GM21515 (cell line): ENCODE data around the gene AUH.

Experiments used
- ATAC-seq: cut with Tn5 transposase; IDR thresholded peaks from one replicate; pipeline ENCODE4 v1.9.1; 2021; ENCODE audit not compliant: unreplicated experiment

Gene AUH

DNA sequence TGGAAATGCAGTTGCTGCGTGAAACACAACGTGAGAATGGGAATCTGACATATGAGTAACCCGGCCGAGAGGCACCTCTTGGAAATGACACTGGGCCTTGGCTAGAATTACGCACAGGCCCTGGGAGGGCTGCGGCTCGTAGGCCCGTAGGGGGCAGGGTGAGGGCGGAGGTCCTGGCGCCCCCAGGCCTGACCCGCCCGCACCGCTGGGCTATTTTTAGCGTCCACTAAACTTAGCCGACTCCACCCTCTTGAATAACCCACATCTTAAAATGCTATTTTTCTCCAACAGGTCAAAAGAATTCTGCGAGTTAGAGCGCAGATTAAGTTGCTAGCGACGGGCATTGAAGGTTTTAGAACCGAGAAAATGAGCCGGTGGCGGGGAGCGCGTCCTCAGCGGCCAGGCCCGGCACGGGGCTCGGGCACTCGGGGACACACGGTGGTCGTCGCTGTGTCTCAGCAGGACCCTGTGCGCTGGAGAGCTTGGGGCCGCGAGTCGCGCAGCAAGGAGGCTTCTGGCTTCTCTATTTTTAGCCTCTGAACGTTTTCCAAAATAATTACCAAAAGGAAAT is 168.5 kb downstream of the AUH start:
- peak; percentile 24 for ATAC-seq

DNA sequence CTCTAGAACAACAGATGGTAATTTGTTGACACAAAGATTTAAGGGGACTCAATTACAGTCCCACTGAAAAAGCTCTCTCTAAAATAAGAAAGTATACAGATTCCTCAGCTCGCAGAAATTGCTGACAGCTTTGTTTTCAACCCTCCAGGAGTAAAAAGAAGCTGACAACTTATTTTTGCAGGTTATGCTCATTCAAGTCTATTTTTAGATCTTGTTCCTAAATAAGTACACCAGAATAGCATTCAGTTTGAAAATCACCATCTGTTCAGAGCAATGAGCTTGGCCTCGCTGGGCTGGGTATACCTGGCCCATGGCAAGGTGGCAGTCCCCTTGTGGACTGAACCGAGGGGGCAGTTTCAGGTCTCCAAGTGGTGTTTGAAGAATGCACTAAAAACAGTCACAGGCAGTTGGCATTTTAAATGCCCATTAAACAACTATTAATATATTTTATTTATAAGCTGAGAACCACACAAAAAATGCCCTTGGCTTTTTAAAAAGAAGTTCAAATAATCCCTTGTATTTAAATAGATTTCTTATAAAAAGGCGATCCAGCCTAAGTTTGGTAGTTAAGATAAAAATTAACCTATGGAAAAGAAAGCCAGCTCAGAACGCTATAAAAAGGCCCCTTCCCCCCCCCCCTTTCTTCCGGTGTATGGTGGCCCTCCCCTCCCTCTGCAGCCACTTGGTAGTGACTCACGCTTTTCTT is 169.2 kb downstream of the AUH start:
- ATAC-seq = no peak

DNA sequence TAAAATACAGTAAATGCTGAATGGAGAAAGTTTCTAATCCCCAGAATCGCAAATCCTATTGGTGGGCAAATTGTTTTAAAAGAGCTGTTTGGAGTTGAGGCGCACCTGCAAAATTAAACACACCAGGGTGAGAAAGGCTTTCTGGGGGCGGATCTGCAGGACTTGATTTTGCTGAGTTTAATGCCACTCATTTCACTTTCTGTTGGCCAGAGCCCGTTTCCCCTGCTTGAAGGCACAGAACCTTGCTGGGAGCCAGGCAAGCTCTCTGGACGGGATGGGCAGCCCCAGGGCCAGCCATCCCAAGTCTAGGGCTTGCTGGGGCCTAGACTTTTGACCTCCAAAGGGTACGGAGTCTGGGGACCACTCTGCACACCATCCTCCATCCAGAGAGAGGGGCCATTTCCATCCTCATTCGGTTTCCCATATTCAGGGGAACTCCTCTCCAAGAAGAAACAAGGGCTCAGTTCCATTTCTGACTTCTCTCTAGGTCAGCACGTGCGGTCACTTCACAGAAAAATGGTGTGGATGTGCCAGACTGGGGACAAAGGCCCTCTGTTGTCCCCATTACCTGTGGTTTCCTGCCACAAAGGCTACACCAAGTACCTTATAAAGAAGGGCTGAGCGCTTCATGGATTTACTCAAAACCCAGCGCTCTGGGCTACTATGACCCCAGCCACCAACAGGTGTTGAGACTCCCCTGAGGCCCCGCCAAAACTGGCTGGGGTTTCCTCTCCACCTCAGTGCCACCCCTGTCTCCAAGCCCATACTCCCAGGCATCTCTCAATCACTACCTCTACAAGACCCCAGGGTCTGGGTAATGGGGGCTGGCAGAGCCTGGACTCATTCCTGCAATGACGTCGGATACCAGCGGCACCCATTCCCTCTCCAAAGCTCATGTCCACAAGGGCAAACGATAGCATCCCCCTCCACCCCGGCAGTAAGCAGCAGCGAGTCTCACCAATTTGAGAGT is 170.0 kb downstream of the AUH start:
- ATAC-seq = no peak

DNA sequence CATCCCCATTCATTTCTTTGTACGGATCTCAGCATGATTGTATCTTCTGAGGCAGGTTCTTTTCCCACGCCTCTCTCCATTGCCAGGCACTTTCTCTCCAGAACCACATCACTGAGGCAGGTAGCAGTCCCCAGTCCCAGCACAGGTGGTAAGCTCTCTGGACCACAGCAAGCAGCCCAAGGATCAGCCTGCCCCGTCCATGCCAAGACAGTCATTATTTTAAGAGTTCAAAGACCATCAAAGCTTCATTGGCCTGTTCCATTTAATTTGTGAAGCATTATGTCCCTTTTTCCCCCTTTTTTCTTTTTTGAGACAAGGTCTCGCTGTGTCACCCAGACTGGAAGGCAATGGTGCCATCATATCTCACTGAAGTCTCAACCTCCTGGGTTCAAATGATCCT is 171.7 kb downstream of the AUH start:
- ATAC-seq = no peak

DNA sequence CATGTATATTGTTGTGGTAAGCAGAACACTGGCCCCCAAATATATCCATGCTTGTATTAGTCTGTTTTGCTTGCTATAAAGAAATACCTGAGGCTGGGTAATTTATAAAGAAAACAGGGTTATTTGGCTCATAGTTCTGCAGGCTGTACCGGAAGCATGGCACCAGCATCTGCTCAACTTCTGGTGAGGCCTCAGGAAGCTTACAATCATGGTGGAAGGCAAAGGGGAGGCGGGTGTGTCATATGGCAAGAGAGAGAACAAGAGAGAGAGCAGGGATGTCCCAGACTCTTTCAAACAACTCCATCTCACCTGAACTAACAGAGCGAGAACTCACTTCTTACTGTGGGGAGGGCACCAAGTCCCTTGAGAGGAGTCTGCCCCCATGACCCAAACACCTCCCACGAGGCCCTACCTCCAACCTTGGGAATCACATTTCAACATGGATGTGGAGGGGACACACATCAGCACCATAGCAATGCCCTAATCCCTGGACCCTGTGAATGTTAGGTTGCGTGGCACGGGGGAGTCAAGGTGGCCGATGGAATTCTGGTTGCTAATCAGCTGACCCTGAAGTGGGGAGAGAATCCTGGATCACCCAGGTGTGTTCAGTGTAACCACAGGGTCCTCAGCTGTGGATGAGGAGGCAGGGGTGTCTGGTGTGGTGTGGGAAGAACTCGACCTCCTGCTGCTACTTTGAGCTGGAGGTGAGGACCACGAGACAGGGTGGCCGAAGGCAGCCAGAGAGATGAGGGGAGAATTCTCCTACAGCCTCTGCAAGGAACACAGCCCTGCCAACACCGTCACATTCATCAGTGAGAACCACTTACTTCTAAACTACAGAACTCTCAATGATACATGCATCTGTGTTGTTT is 172.8 kb downstream of the AUH start:
- no peak for ATAC-seq

DNA sequence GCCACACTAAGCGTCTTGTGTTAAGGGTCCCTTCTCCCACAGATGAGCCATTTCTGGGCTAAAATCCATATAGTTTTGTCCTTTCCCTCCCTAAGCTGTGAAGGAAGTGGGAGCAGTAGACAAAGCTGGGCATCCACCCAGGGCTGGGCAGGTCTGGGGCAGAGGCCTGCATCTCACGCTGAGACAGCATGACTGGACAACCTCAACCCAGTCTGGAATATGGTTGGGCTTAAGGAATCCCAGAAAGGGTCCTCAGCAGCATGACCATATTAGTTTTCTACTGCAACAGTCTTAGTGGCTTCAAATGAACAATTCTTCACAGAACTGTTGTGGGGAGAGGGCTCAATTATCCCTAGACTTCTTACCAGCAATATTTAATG is 173.8 kb downstream of the AUH start:
- ATAC-seq = no peak

DNA sequence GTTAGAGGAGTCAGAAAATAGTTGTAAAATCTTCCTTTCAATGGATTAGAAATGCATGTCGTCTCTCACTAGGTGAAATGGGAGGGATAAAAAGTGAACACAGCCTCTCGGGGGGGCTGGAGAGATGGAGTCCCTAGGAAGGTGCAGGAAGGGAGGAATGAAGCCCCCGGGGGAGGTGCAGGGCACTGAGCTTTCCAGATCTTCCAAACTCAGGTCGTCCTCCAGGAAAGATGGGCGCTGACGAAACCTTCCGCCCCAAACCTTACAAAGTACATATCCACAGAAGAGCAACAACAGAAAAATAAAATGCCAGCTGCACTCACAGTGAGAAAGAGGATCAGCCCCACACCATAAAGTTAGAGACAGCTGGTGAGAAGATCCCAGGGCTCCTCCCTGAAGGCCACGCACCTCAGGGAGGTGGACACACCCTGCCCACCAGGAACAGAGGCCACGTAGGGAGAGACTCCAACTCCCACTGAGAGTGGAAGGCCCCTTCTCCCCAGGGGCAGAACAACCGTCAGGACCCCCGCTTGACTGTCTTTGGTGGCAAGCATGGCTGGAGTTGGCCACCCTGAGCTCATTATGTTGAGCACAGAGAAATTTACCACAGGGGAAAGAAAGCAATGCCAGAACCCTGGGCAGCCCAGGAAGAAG is 174.3 kb downstream of the AUH start:
- ATAC-seq = no peak

DNA sequence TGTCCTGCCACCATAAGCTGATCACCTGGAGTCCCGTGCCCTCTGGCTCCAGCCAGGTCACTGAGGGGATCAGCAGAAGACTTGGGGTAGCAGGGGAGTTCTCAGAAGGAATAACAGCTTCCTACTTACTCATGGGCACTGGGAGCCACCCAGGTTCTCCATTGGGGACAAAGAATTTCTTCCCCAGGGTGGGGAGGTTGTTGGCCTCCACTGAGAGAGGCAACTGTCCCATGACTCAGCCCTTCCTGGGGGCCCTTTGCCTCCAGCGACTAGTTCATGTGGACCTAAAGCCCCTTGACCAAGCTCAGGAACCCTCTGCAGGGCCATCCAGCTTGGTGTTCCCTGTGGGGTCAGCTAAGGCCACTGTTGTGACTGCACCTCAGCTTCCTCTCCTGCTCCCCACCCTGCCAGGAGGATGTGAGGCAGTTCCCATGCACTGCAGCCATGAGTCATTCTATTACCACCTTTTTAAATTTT is 175.0 kb downstream of the AUH start:
- no peak for ATAC-seq

DNA sequence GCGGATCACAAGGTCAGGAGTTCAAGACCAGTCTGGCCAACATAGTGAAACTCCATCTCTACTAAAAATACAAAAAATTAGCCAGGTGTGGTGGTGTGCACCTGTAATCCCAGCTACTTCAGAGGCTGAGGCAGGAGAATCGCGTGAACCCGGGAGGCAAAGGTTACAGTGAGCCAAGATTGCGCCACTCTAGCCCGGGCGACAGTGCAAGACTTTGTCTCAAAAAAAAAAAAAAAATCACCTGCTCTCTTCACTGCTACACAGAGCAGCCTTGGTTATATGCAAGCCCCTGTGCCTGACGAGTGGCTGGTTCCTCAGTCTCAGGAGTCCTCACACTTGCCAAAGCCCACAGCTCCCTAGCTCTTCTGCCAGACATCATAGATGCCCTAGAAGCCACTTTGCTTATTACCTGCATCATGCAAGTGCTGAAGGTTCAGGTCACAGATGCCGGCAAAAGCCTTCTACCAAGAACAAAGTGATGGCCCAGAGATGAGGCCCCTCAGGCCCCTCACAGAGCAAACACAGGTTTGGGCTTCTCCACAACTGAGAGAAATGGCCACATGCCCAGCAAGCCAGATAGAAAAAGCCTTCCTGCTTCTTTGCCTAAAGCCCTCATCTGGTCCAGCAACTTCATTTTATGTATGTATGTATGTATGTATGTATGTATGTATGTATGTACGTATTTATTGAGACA is 176.4 kb downstream of the AUH start:
- ATAC-seq = no peak

DNA sequence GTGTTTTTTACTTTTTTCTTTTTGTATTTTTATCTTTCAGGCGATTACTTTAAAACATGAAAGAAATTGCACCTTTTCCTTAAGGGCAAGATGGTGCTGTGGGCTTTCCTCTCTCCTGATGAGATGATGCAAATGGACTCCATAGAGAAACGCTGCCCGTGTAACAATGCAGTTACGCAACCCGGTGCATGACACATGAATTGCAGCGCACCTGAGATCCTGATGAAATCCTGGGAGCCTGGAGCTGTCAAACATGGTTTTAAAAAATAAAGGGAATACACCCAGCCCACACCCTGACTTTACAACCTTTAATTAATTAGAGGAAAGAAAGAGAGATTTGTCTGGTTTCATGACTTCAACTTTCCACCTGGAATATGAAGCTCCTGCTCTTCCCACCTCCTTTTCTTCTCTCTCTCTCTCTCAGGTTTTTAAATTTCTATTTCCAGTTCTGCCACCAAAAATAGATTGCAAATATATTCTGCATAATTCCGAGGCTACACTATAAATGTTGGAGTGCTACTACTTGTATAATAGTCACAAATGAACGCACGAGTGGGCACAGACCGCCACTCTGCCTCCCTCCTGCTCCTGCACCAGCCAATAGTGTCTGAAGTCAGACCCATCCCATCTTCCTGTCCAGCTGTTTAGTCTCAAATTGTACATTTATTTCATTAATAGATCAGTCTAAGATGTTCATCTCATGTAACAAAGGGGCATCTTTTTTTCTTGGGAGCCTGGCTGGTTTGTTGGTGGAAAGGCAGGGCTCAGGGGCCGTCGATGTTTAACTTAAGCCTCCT is 179.1 kb downstream of the AUH start:
- no peak for ATAC-seq

DNA sequence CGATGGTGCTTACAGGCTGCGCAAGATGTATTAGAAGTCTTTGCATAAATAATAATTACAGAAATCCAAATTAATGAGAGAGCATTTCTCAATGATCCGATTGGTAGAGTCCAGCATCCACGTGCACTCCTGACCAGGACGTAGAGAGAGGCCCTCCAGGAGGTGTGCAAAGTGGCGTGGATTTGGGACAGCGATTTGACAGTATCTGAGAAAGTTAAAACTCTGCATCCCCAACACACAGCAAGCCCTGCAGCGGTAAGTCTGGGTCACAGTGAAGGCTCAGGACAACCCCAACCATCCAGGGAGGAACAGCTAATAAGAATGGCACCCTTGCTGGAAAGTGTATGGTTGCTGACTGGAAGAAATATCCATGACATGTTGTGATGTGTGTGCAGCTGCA is 180.2 kb downstream of the AUH start:
- no peak for ATAC-seq

DNA sequence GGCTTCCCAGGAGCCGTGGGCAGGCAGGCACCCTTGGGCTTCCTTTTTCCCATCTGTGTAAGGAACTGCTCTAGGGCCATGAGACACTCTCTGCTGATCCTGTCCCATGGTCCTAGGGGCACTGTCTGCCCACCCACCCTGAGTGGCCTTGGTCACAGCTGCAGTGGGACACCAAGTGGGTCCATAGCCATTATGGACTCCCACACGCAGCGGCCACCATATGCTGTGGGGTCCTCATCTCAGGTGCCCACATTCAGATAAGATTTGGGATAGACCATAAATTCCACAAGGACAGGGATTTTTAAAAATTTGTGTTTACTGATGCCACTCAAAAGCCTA is 180.8 kb downstream of the AUH start:
- ATAC-seq = no peak

DNA sequence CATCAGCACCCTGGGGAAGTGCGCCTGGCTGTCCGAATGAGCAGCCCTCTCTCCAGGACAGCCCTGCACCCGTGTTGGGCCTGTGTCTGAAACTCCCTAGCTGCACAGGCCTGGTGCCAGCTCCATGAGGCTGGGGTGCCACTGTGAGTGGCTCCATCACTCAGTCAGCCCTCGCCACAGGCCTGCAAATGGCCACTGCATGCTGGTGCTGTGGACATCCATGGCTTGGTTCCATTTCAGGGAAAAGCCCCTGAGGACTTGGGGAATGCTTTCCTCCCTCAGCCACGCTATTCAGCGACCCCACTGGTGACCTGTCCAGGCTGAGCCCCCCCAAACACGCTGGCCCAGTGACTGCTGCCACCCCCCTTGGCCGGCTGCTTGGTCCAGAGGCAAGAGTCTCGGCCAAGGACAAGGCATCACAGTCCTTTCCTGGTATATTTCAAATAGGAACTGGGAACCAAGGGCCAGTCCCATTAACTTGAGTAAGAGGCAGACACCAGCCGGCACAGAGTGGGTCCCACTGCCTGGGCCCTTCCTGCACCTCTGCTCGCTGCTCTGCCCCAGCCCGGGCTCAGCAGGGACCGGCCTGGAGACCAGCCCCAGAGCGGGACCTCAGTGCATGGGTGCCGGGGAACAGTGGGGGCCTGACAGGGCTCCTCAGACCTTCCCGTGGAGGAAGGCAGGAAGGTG is 181.3 kb downstream of the AUH start:
- no peak for ATAC-seq

DNA sequence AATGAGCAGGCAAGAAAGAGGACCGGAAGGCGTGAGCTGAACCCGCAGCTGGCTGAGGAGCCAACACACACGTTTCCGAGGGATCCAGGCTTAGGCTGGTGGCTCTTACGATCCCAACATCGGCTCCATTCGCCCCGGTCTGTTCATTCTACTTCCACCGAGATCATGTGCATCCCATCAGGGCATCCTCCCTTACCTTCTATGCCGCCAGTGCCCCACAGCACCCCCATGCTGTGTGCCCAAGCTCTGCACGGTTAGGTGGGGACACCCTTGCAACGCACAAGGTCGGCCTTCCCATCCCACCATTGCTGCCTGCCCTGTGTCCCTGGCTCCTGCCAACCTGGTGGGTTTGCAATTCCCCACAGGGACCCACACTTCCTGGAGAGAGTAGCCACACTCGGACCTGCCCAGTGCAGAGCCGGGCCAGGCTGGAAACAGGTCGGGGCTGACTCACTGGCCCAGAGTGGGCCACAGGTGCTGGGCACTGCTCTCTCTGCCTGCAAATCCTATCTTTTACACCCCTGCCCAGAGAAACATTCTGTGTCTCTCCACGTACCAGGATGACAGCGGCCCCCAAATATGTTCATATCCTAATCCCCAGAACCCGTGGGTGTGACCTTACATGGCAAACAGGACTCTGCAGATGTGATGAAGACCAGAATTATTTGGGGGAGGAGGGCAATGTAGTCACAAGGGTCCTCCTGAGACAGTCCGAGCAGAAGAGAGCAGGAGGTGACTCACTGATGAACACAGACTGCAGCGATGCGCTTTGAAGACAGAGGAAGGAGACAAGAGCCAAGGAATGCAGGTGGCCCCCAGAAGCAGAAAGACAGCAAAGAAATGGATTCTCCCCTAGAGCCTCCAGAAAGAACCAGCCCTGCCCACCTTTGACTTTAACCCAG is 182.2 kb downstream of the AUH start:
- ATAC-seq = no peak

DNA sequence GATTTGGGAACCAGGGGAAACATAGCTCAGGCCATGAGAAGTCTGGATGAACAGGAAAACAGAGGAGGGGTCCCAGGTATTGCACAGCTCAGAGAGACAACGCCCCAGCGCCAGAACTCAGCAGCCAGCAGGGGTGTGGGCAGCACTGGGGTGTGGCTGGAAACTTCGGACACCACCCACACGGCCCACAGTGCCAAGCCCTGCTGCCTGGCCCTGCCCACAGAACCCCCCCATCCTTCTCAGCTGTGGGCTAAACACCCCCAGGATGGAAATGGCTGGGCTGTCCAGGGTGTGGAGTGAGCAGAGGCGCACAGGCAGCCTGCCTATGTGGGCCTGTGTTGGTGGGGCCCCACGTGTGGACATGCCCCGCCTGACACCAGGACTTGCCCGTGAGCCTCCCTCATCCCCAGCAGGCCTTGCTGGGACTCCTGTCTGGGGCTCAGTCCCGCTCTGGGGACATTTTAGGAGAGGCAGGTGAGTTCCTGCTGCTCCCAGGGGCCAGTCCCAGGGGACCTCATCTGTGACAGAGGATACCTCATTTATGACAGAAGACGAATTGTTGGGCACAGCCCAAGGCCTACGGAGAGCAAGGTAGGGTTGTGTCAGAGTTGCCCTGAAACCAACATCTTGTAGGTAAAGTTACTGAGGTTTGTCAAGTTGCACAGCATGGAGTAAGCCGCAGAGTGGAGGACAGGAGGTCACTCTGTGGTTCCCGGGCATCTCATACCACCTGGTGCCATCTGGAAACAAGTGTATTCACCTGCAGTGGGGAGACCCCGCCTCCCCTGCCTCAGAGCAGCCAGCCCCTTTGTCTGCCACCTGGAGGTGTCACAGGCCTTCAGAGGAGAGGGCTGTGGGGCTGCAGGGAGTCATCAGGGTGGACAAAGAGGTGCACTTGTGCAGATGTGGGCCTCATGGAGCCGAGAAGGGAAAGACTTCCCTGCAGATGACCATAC is 183.2 kb downstream of the AUH start:
- no peak for ATAC-seq

DNA sequence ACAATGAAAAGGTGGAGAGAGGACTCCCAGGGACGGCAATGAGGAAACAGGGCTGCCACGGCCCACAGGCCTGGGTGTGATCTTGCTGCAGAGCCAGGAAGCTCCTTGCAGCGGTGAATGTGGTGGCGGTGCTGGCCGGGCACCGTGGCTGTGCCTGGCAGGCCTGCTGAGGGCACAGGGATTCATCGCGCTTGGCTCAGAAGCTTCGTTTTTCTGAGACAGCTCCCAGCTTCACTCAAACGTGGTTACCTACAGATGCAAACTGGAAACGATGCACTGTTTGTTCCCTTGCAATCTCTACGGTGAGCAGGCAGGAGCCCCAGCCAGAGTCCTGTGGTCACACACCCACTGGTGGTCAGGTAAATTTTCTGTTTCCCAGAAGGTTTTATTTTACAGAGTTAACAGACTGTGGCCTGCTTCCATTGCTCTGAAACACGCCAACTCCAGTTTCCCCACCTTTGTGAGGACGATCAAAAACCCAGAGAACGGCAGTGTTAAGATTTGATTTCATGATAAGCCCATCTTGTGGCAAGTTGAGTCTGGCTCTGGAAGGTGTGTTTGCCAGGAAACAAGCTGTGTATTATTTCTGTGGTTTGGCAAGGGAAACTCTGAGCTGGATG is 183.9 kb downstream of the AUH start:
- ATAC-seq = no peak
